ENCODE data around the gene ARID5B.
A peak's percentile ranks its signal among the peaks of the same experiment; 100 is the strongest.

Gene ARID5B

DNA sequence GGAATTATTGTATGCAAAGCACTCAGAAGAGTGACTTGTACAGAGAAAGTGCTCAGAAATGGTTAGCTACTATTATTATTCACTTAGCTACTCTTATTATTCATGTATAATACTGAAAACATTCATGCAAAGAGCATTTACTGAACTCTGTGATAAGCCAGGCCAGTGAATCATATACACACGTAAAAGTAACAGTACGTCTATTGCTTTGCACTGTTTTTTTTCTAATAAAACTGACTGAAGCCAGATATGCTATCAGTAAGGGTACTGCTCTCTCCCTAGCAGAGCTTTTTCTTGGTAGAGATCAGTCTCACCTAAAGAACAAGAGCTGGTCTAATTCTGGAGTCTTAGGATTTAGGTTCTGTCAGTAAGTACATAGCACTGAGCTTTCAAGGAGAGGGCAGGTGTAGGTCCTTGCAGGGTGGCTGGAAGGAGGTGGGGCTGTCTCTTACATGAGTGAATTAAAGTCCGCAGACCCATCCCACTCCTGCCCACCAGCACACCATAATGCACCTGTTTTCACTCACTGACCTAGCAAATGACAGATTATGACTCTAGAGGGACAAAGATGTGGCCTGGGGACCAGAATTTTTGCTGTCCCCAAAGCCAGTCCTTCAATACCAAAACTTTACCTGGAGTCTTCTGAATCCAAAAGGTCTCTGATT is 145.9 kb downstream of the ARID5B start:
- TF ChIP-seq, protein P1, sequence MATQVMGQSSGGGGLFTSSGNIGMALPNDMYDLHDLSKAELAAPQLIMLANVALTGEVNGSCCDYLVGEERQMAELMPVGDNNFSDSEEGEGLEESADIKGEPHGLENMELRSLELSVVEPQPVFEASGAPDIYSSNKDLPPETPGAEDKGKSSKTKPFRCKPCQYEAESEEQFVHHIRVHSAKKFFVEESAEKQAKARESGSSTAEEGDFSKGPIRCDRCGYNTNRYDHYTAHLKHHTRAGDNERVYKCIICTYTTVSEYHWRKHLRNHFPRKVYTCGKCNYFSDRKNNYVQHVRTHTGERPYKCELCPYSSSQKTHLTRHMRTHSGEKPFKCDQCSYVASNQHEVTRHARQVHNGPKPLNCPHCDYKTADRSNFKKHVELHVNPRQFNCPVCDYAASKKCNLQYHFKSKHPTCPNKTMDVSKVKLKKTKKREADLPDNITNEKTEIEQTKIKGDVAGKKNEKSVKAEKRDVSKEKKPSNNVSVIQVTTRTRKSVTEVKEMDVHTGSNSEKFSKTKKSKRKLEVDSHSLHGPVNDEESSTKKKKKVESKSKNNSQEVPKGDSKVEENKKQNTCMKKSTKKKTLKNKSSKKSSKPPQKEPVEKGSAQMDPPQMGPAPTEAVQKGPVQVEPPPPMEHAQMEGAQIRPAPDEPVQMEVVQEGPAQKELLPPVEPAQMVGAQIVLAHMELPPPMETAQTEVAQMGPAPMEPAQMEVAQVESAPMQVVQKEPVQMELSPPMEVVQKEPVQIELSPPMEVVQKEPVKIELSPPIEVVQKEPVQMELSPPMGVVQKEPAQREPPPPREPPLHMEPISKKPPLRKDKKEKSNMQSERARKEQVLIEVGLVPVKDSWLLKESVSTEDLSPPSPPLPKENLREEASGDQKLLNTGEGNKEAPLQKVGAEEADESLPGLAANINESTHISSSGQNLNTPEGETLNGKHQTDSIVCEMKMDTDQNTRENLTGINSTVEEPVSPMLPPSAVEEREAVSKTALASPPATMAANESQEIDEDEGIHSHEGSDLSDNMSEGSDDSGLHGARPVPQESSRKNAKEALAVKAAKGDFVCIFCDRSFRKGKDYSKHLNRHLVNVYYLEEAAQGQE (IDR thresholded peaks at IDR 0.05; ENCODE audit: insufficient read depth in 1 of 2, low read depth in 2 of 2, low read length in 2 of 2): no peak
- TF ChIP-seq FOXP2 (optimal IDR thresholded peaks at IDR 0.05; ENCODE audit: borderline replicate concordance, extremely low read depth, extremely low read length, insufficient read depth) (no peak), SIN3A (IDR thresholded peaks at IDR 0.05; ENCODE audit: borderline replicate concordance, insufficient read depth, low read length) (no peak)

DNA sequence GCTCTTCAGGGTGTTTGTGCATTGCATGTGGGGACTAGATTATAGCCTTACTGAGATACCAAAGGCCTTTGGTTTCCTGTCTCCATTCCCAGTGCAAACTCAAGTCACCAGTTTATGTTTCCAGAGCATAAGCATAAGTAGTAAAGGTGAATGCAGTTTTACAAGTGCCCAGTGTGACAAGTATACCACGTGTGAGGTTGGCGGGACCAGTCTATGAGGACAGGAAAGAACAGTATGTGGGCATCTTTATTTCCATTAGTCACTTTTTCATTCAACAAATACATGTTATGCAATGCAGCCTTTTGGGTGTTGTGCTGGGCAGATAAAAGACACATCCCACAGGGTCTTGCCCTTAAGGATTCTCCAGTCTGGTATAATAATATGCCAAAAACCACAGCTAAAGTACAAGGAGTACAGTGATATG is 146.5 kb downstream of the ARID5B start:
- no peak for TF ChIP-seq FOXP2 (optimal IDR thresholded peaks at IDR 0.05; ENCODE audit: borderline replicate concordance, extremely low read depth, extremely low read length, insufficient read depth)
- no peak for TF ChIP-seq SIN3A (IDR thresholded peaks at IDR 0.05; ENCODE audit: borderline replicate concordance, insufficient read depth, low read length)
- no peak for TF ChIP-seq POLR2AphosphoS5 (IDR thresholded peaks at IDR 0.05; ENCODE audit: low read depth, low read length)
- TF ChIP-seq, protein P1 (IDR thresholded peaks at IDR 0.05; ENCODE audit: insufficient read depth in 1 of 2, low read depth in 2 of 2, low read length in 2 of 2): no peak
- no peak for TF ChIP-seq TAF1 (IDR thresholded peaks at IDR 0.05; ENCODE audit: borderline replicate concordance, insufficient read depth, low read length)

DNA sequence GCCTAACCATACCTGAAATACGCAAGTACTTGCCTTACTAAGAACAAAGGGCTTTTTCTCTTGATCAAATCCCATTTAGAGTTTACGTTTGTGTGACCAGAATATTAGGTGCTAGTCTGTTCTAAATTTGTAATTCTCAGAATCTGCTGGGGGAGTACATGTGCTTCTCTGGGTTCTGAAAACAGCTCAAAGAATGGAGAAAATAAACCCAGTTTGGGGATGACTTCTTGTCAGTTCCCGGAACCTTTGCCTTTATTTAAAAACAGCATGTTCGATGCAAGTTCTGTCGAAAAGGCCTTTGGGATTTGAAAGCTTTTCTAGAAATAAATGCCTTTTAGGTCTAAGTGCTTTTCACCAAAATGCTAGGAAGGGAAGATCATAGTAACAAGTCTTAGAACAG is 147.0 kb downstream of the ARID5B start:
- TF ChIP-seq, protein P1 (IDR thresholded peaks at IDR 0.05; ENCODE audit: insufficient read depth in 1 of 2, low read depth in 2 of 2, low read length in 2 of 2): no peak
- TF ChIP-seq SIN3A (IDR thresholded peaks at IDR 0.05; ENCODE audit: borderline replicate concordance, insufficient read depth, low read length): no peak
- no peak for TF ChIP-seq POLR2AphosphoS5 (IDR thresholded peaks at IDR 0.05; ENCODE audit: low read depth, low read length)
- no peak for TF ChIP-seq TAF1 (IDR thresholded peaks at IDR 0.05; ENCODE audit: borderline replicate concordance, insufficient read depth, low read length)
- TF ChIP-seq FOXP2 (optimal IDR thresholded peaks at IDR 0.05; ENCODE audit: borderline replicate concordance, extremely low read depth, extremely low read length, insufficient read depth): no peak

DNA sequence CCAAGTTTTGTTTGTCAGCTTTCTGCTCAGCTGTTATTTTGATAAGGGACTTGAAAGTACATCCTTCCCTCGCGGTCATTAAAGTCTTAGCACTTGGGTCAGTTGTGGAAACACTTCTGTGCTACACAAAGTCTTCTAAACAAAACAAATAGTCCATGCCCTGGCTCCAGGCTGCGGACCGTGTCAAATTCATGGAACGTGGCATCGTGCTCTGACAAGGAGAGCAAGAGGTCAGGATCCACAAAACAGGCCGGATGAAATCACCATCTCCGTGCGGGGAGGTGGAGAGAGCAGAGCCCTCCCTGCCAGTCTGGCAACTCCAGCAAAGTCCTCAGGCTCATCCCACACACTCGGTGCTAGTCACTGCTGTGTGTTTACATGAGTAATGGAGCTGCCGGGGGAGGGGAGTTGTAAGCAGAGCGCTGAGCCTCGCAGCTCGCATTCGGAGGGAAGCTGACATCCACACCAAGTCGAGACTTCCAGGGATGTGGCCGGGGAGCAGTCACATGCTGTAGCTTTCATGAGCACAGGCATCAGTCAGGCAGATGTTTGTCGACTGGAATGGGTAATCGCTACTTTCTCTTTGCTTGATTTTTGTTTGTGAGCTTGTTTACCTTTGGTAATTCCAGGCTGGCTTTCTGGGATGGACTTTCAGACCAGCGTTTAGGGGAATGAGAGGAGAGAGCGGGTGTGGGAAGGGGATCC is 147.6 kb downstream of the ARID5B start:
- TF ChIP-seq, protein P1 (IDR thresholded peaks at IDR 0.05; ENCODE audit: insufficient read depth in 1 of 2, low read depth in 2 of 2, low read length in 2 of 2): peak; percentile 12 to 29; a peak in 1 of 4 replicates
- TF ChIP-seq FOXP2 (optimal IDR thresholded peaks at IDR 0.05; ENCODE audit: borderline replicate concordance, extremely low read depth, extremely low read length, insufficient read depth) (peak; percentile 100), POLR2AphosphoS5 (IDR thresholded peaks at IDR 0.05; ENCODE audit: low read depth, low read length) (peak; percentile 57; the same call in 1 of the 2 replicates), SIN3A (IDR thresholded peaks at IDR 0.05; ENCODE audit: borderline replicate concordance, insufficient read depth, low read length) (peak; percentile 97; the same call in 1 of the 2 replicates), TAF1 (IDR thresholded peaks at IDR 0.05; ENCODE audit: borderline replicate concordance, insufficient read depth, low read length) (peak; percentile 73; the same call in 1 of the 2 replicates)

Data from PFSK-1 (cell line).